Activated CD4-positive, alpha-beta T cell treated with anti-CD3 and anti-CD28 coated beads, Interleukin-2, amount 10 ng/mL, durations not matched to agents 7 days and 5 days (primary cell): Measurements from ENCODE around the gene CEACAM16. TPM values are rescaled to one million over a fixed set of nuclear protein-coding genes. Genes with fewer than 3 reads are reported as not detected.
"Not testable (repeated sequence)": the region's sequence is repeated elsewhere in the genome, so short reads cannot be mapped to it uniquely, and the experiment has no call there.

Experiments
- CTCF ChIA-PET: fragments of 350-600 bp; sonication (Branson Sonifier 250); formaldehyde crosslinking; loops from one replicate; lab custom pipeline; 2021; ENCODE audit warnings: antibody characterized with exemption; lab: Charles Lee
- POLR2A ChIA-PET: fragments of 350-600 bp; sonication (Branson Sonifier 250); formaldehyde crosslinking; loops from one replicate; lab custom pipeline; 2021; ENCODE audit warnings: antibody characterized with exemption; lab: Charles Lee
- DNase-seq: peaks from one replicate; pipeline ENCODE4 v3.0.0-alpha.2; 2020
- H3K27ac Mint-ChIP-seq: one replicate; pipeline ENCODE4 v1.8.0; 2021; ENCODE audit warnings: mild to moderate bottlenecking, moderate library complexity, mixed read lengths
- H3K27me3 Mint-ChIP-seq: one replicate; pipeline ENCODE4 v1.8.0; 2021; ENCODE audit warnings: mixed read lengths
- H3K36me3 Mint-ChIP-seq: one replicate; pipeline ENCODE4 v1.8.0; 2021; ENCODE audit warnings: low read depth, mixed read lengths
- H3K4me1 Mint-ChIP-seq: one replicate; pipeline ENCODE4 v1.8.0; 2021; ENCODE audit warnings: mixed read lengths
- H3K4me3 Mint-ChIP-seq: one replicate; pipeline ENCODE4 v1.8.0; 2021; ENCODE audit warnings: mild to moderate bottlenecking, moderate library complexity, mixed read lengths
- H3K9me3 Mint-ChIP-seq: one replicate; pipeline ENCODE4 v1.8.0; 2021; ENCODE audit warnings: mixed read lengths
- total RNA-seq, 2 experiments: library from RNA; stranded (reverse); gene quantifications; one replicate each; pipeline ENCODE4 v1.2.3, GENCODE V29; 2021

CEACAM16 gene
- total RNA-seq, 2 experiments from 2014 or later = not detected

DNA sequence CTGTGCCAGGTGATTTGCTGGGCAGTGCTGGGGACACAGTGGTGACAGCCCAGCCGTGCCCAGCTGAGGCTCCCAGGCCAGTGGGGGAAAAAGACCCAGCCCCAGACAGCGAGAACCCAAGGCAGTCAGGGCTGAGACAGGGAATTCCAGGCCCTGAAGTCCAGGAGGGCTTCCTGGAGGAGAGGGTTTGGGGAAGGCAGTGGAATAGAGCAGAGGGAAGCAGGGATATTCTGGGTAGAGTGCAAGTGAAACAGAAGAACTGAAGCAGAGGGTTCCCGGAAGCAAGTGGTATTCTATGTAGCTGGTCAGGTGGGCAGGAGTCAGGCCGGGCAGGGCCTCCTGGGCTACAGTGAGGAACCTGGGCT, 1.3 kb upstream of the CEACAM16 start:
- CTCF ChIA-PET = no interaction called here
- H3K27ac Mint-ChIP-seq = no peak overlapping the region
- H3K9me3 Mint-ChIP-seq = no peaks in the 10 kb centered on the region
- POLR2A ChIA-PET = no interaction called here
- no peak overlapping the region for H3K4me3 Mint-ChIP-seq
- no peak for DNase-seq
- peaks cover 14% of the 10 kb centered on the region for H3K27me3 Mint-ChIP-seq
- no peaks in the 10 kb centered on the region for H3K36me3 Mint-ChIP-seq
- H3K4me1 Mint-ChIP-seq = peaks cover 7% of the 10 kb centered on the region

DNA sequence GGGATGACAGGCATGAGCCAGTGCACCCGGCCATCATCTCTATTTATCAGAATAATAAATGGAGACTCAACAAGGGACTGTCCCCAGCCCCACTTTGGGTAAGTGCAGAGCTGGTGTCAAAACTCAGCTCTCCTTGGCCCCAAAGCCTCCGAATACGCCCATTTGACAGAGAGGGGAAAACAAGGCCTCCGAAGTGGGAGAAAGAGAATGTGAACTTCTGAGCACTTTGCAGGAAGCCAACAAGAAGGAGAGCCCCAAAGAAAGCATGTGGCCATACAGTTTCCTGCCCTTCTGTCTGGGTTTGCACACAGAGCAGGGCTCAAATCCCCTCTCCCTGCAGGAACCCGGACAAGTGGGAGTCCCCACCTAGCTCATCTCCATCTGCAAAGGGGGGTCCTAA, 1.6 kb downstream of the CEACAM16 start:
- ChIA-PET POLR2A (no interaction called here), CTCF (interaction anchor here (1.2 kb wide), 1 partner anchor 70 kb away, joined by 3 read pairs; no protein-coding TSS in a partner anchor)
- H3K36me3 Mint-ChIP-seq = no peaks in the 10 kb centered on the region

DNA sequence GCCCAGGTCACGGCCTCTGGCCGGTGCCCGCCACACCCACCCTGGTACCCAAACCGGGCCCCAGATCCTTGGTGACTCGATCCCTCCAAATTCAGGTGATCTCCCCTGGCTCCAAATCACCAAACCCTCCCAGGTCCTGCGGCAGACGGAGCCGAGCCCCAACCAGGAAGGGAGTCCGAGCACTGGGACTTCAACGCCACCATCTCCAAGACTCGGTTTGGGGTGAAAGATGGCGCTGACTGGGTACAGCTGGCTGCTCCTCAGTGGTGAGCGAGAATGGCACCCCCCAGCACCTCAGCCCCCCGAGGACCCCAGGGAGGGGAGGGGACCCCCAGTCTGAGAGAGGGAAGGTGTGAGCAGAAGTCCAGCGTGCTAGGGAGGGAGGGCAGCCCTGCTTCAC, 2.3 kb downstream of the CEACAM16 start:
- no peaks in the 10 kb centered on the region for H3K9me3 Mint-ChIP-seq
- no peak overlapping the region for H3K27ac Mint-ChIP-seq
- H3K4me3 Mint-ChIP-seq = no peak overlapping the region
- no peaks in the 10 kb centered on the region for H3K36me3 Mint-ChIP-seq
- peaks cover 7% of the 10 kb centered on the region for H3K27me3 Mint-ChIP-seq
- H3K4me1 Mint-ChIP-seq = no peaks in the 10 kb centered on the region
- CTCF ChIA-PET = interaction anchor here (0.6 to 2.1 kb wide), 3 partner anchors 11 to 70 kb away, joined by 3 to 8 read pairs (median 5); no protein-coding TSS in a partner anchor
- no peak for DNase-seq
- POLR2A ChIA-PET = no interaction called here

More for the DNA sequence above, 1.6 kb downstream of the CEACAM16 start:
- Mint-ChIP-seq H3K27me3 (peaks cover 11% of the 10 kb centered on the region), H3K9me3 (no peaks in the 10 kb centered on the region), H3K4me1 (no peaks in the 10 kb centered on the region), H3K4me3 (no peak overlapping the region), H3K27ac (no peak overlapping the region)
- no peak for DNase-seq

DNA sequence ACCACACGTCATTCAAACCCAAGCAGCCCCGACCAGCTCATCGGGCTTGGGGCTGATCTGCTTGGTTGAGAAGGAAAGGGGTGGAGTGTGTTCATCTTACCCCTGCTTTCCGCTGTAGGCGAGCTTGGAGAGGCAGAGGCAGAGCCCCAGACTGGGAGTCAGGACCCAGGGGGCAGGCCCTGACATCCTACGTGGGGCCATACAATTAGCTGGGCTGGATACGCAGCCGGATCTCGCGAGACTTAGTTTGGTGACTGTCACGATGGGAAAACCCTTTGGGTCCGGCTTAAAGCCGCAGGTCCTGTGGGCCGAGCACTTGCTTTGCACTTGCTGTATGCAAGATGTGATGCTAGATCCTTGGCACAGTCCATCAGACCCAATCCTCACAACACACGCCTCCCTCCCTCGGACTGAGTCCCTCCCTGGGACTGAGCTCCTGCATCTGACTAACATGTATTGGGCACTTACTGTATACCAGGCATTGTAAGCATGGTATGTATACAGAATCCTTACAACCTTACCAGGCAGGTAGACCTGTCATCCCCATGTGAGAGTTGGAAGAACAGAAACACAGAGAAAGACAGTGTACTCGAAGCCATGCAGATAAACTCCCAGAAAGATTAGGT, 3.7 kb downstream of the CEACAM16 start:
- Mint-ChIP-seq H3K27me3 (peaks cover 2% of the 10 kb centered on the region), H3K4me3 (no peak overlapping the region), H3K4me1 (no peaks in the 10 kb centered on the region), H3K36me3 (no peaks in the 10 kb centered on the region), H3K27ac (no peak overlapping the region), H3K9me3 (no peaks in the 10 kb centered on the region)
- ChIA-PET POLR2A (no interaction called here), CTCF (interaction anchor here (1.1 to 2.1 kb wide), 3 partner anchors 13 to 201 kb away, joined by 3 to 8 read pairs (median 4); no protein-coding TSS in a partner anchor)
- DNase-seq = no peak

DNA sequence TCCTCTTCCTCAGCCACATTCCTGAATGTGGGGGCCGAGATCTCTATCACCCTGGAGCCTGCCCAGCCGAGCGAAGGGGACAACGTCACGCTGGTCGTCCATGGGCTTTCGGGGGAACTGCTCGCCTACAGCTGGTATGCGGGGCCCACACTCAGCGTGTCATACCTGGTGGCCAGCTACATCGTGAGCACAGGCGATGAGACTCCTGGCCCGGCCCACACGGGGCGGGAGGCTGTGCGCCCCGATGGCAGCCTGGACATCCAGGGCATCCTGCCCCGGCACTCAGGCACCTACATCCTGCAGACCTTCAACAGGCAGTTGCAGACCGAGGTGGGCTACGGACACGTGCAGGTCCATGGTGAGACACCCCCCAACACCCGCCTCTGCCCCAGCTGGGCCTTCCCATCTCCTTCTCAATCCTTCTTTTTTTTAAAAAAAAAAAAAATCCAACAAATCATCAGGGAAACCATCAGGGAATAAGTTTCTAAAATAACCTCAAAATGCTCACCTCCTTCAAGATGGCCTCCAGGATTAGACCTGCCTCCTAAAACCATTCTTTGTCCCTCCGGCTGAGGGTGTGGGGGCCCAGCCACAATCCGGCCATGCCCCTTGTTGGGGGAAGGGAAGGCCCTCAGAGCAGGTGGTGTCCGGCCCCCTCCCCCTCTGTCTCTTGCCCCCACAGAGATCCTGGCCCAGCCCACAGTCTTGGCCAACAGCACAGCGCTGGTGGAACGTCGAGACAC, 4.6 kb downstream of the CEACAM16 start:
- POLR2A ChIA-PET = no interaction called here
- H3K27ac Mint-ChIP-seq = no peak overlapping the region
- no peaks in the 10 kb centered on the region for H3K4me1 Mint-ChIP-seq
- no peak overlapping the region for H3K4me3 Mint-ChIP-seq
- CTCF ChIA-PET = interaction anchor here (1.9 to 2.1 kb wide), 2 partner anchors 12 to 20 kb away, joined by 4 to 8 read pairs; no protein-coding TSS in a partner anchor
- no peaks in the 10 kb centered on the region for H3K9me3 Mint-ChIP-seq
- DNase-seq = no peak
- no peaks in the 10 kb centered on the region for H3K36me3 Mint-ChIP-seq
- peaks cover 2% of the 10 kb centered on the region for H3K27me3 Mint-ChIP-seq

DNA sequence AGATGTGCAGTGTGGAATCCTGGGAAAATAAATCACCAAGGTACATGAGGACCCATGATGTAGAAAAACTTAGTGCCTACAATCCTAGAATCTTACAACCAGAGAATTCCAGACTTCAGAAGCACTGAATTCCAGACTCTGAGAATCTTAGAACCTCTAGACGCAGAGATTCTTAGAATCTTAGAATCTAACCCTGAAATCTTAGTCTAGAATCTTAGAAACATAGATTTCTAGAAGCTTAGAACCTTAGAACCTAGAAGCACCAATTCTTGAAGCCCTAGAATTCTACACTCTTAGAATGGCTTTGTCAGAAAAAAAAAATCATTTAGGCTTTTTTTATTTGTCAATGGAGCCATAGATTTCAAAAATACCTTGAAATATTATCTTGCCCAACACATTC, 6.0 kb downstream of the CEACAM16 start:
- H3K4me3 Mint-ChIP-seq = no peak overlapping the region
- H3K4me1 Mint-ChIP-seq = no peaks in the 10 kb centered on the region
- peaks cover 2% of the 10 kb centered on the region for H3K9me3 Mint-ChIP-seq
- H3K27me3 Mint-ChIP-seq = no peaks in the 10 kb centered on the region
- ChIA-PET CTCF (interaction anchor here (1.0 to 3.0 kb wide), 2 partner anchors 14 to 18 kb away, joined by 3 to 11 read pairs; no protein-coding TSS in a partner anchor), POLR2A (no interaction called here)
- no peak for DNase-seq
- no peaks in the 10 kb centered on the region for H3K36me3 Mint-ChIP-seq
- H3K27ac Mint-ChIP-seq = no peak overlapping the region

DNA sequence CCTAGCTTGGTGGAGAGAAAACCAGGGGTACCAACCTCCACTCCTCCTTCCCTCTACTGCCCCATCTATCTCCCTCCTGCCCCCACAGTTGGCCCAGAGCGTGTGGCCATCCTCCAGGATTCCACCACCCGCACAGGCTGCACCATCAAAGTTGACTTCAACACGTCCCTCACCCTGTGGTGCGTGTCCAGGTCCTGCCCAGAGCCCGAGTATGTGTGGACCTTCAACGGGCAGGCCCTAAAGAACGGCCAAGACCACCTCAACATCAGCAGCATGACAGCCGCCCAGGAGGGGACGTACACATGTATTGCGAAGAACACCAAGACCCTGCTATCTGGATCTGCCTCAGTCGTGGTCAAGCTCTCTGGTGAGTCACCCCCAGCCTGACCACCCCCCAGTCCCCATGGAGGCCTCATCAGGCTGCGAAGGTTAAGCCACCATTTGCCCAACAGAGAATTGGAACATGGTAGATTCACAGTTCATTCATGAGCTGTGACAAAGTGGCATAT, 6.6 kb downstream of the CEACAM16 start:
- CTCF ChIA-PET = interaction anchor here (3.0 kb wide), 1 partner anchor 18 kb away, joined by 11 read pairs; no protein-coding TSS in a partner anchor
- H3K27ac Mint-ChIP-seq = no peak overlapping the region
- H3K36me3 Mint-ChIP-seq = no peaks in the 10 kb centered on the region
- no peaks in the 10 kb centered on the region for H3K4me1 Mint-ChIP-seq
- POLR2A ChIA-PET = no interaction called here
- no peak for DNase-seq
- no peak overlapping the region for H3K4me3 Mint-ChIP-seq
- peaks cover 2% of the 10 kb centered on the region for H3K9me3 Mint-ChIP-seq
- H3K27me3 Mint-ChIP-seq = no peaks in the 10 kb centered on the region

DNA sequence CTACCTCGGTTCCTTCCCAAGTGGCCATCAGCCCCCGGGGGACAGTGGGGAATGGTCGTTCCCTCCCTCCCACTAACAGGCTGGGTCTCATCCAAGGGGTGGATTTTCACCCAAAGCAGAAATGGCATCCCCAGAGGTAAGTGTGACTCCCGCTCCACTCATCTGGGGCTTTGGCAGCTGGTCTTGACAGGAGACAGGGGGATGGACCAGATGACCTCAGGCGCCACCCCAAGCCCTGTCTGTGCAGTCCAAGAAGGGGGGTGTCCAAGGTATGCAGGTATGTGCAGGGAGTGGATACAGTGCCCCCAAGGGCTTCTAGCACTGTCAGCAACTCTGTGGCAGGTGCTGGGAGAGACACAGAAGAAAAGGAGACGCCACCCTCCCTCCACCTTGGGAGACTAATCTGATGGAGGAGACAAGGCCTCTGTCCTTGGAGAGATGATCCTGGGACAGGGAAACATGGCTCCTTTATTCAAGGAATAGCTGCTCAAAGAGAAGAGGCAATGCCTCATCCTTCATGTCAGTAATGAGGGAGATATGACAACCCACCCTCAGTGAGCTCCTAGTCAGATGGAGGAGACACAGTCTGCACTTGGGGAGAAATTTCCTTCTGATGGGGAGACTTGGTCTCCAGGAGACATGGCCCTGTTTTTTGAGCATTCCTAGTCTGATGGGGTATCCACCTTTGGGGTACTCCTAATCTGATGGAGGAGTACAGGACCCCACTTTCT, 7.7 kb downstream of the CEACAM16 start:
- no peaks in the 10 kb centered on the region for H3K36me3 Mint-ChIP-seq
- H3K4me1 Mint-ChIP-seq = no peaks in the 10 kb centered on the region
- H3K27me3 Mint-ChIP-seq = no peaks in the 10 kb centered on the region
- peaks cover 2% of the 10 kb centered on the region for H3K9me3 Mint-ChIP-seq
- CTCF ChIA-PET = interaction anchor here (0.6 to 3.0 kb wide), 3 partner anchors 17 to 201 kb away, joined by 3 to 11 read pairs (median 3); no protein-coding TSS in a partner anchor
- POLR2A ChIA-PET = no interaction called here
- H3K4me3 Mint-ChIP-seq = no peak overlapping the region
- no peak overlapping the region for H3K27ac Mint-ChIP-seq
- no peak for DNase-seq

DNA sequence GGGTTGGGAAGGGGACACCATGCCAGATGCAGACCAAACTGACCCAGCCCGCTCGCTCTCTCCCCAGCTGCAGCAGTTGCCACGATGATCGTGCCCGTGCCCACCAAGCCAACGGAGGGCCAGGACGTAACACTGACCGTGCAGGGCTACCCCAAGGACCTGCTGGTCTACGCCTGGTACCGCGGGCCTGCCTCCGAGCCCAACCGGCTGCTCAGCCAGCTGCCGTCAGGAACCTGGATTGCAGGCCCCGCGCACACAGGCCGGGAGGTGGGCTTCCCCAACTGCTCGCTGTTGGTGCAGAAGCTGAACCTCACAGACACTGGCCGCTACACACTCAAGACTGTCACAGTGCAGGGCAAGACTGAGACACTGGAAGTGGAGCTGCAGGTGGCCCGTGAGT, 8.8 kb downstream of the CEACAM16 start:
- peaks cover 3% of the 10 kb centered on the region for H3K27me3 Mint-ChIP-seq
- DNase-seq = no peak
- H3K4me3 Mint-ChIP-seq = no peak overlapping the region
- peaks cover 2% of the 10 kb centered on the region for H3K9me3 Mint-ChIP-seq
- no peaks in the 10 kb centered on the region for H3K4me1 Mint-ChIP-seq
- H3K36me3 Mint-ChIP-seq = no peaks in the 10 kb centered on the region
- POLR2A ChIA-PET = interaction anchor here (0.5 kb wide), 1 partner anchor 1110 kb away, joined by 3 read pairs; no protein-coding TSS in a partner anchor
- no peak overlapping the region for H3K27ac Mint-ChIP-seq
- CTCF ChIA-PET = interaction anchor here (0.6 to 2.7 kb wide), 2 partner anchors 16 to 1275 kb away, joined by 3 to 13 read pairs; no protein-coding TSS in a partner anchor

DNA sequence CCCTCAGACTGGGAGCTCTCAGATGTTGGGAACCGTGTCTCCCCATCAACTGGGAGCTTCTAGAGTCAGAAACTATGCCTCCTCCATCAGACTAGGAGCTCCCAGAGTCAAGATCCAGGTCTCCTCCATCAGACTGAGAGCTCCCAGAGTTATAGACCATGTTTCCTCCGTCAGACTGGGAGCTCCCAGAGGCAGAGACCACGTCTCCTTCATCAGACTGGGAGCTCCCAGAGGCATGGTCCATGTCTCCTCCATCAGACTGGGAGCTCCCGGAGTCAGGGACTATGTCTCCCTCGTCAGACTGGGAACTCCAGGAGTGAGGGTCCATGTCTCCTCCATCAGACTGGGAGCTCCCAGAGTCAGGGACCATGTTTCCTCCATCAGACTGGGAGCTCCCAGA, 10.0 kb downstream of the CEACAM16 start:
- H3K27me3 Mint-ChIP-seq = peaks cover 3% of the 10 kb centered on the region
- DNase-seq = no peak
- CTCF ChIA-PET = interaction anchor here (0.6 to 2.7 kb wide), 5 partner anchors 14 to 62 kb away, joined by 3 to 13 read pairs (median 3); no protein-coding TSS in a partner anchor
- peaks cover 2% of the 10 kb centered on the region for H3K9me3 Mint-ChIP-seq
- POLR2A ChIA-PET = interaction anchor here (0.5 kb wide), 1 partner anchor 137 kb away, joined by 3 read pairs; no protein-coding TSS in a partner anchor
- no peaks in the 10 kb centered on the region for H3K4me1 Mint-ChIP-seq
- no peak overlapping the region for H3K27ac Mint-ChIP-seq
- H3K36me3 Mint-ChIP-seq = no peaks in the 10 kb centered on the region
- H3K4me3 Mint-ChIP-seq = no peak overlapping the region

DNA sequence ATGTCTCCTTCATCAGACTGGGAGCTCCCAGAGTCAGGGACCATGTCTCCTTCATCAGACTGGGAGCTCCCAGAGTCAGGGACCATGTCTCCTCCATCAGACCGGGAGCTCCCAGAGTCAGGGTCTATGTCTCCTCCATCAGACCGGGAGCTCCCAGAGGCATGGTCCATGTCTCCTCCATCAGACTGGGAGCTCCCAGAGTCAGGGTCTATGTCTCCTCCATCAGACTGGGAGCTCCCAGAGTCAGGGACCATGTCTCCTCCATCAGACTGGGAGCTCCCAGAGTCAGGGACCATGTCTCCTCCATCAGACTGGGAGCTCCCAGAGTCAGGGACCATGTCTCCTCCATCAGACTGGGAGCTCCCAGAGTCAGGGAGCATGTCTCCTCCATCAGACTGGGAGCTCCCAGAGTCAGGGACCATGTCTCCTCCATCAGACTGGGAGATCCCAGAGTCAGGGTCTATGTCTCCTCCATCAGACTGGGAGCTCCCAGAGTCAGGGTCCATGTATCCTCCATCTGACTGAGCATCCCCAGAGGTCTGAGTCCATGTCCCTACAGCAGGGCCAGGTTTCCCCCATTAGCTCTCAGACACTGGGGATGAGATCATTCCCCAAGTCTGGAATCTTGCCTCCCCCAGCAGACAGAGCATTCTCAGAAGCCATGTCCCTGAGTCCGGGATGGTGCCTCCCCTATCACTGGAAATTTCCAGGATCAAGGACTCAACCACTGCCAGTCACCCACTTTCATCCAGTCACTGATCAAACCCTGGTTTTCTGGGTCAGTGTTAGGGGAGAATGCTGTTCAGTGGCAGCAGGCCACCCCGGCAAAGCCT, 10.7 kb downstream of the CEACAM16 start:
- CTCF ChIA-PET = interaction anchor here (0.5 to 2.7 kb wide), 6 partner anchors 14 to 1038 kb away, joined by 3 to 13 read pairs (median 3); no protein-coding TSS in a partner anchor
- not testable (repeated sequence) for H3K36me3 Mint-ChIP-seq

More for the DNA sequence above, 10.7 kb downstream of the CEACAM16 start:
- not testable (repeated sequence) for H3K27me3 Mint-ChIP-seq, H3K4me1 Mint-ChIP-seq, H3K9me3 Mint-ChIP-seq, H3K27ac Mint-ChIP-seq, H3K4me3 Mint-ChIP-seq, DNase-seq
- POLR2A ChIA-PET = interaction anchor here (0.5 kb wide), 1 partner anchor 136 kb away, joined by 3 read pairs; no protein-coding TSS in a partner anchor
